ENCODE results near the gene TSPAN18.

Gene TSPAN18

GRCh38 chr11:44883277-44883676 is 156.5 kb downstream of the TSPAN18 start:
- no peaks in the 10 kb centered on the region for H3K9me3 Mint-ChIP-seq
- H3K27ac Mint-ChIP-seq, result no peak overlapping the region
- no peak for DNase-seq (ENCODE audit: low spot score in 2 of 2)
- no peaks in the 10 kb centered on the region for H3K36me3 Mint-ChIP-seq
- no peak overlapping the region for H3K4me3 Mint-ChIP-seq
- ATAC-seq, result peak; percentile 81
- H3K4me1 Mint-ChIP-seq, result peaks cover 26% of the 10 kb centered on the region

- ATAC-seq (no peak), DNase-seq (ENCODE audit: low spot score in 2 of 2) (no peak)
- no peak overlapping the region for H3K4me3 Mint-ChIP-seq
- H3K9me3 Mint-ChIP-seq, result no peaks in the 10 kb centered on the region
- peaks cover 26% of the 10 kb centered on the region for H3K4me1 Mint-ChIP-seq
- no peak overlapping the region for H3K27ac Mint-ChIP-seq
- no peaks in the 10 kb centered on the region for H3K36me3 Mint-ChIP-seq
Observed at GRCh38 chr11:44884056-44884455, 157.3 kb downstream of the TSPAN18 start.

- DNase-seq (ENCODE audit: low spot score in 2 of 2) (no peak), ATAC-seq (no peak)
- Mint-ChIP-seq H3K4me1 (peaks cover 26% of the 10 kb centered on the region), H3K9me3 (no peaks in the 10 kb centered on the region), H3K27ac (no peak overlapping the region), H3K36me3 (no peaks in the 10 kb centered on the region), H3K4me3 (no peak overlapping the region)
Observed at GRCh38 chr11:44885065-44885810, 158.5 kb downstream of the TSPAN18 start.

- Mint-ChIP-seq H3K4me1 (peaks cover 26% of the 10 kb centered on the region), H3K9me3 (no peaks in the 10 kb centered on the region), H3K4me3 (no peak overlapping the region), H3K36me3 (no peaks in the 10 kb centered on the region), H3K27ac (no peak overlapping the region)
- no peak for ATAC-seq
- DNase-seq (ENCODE audit: low spot score in 2 of 2), result no peak
Observed at GRCh38 chr11:44885919-44886789, 159.4 kb downstream of the TSPAN18 start.

GRCh38 chr11:44886790-44887140 is 160.0 kb downstream of the TSPAN18 start:
- no peaks in the 10 kb centered on the region for H3K36me3 Mint-ChIP-seq
- H3K4me1 Mint-ChIP-seq, result peaks cover 31% of the 10 kb centered on the region
- no peak overlapping the region for H3K27ac Mint-ChIP-seq
- no peak for DNase-seq (ENCODE audit: low spot score in 2 of 2)
- no peaks in the 10 kb centered on the region for H3K9me3 Mint-ChIP-seq
- no peak for ATAC-seq
- H3K4me3 Mint-ChIP-seq, result no peak overlapping the region

- Mint-ChIP-seq H3K9me3 (no peaks in the 10 kb centered on the region), H3K36me3 (no peaks in the 10 kb centered on the region), H3K27ac (no peak overlapping the region), H3K4me1 (peaks cover 30% of the 10 kb centered on the region), H3K4me3 (no peak overlapping the region)
- no peak for DNase-seq (ENCODE audit: low spot score in 2 of 2)
- no peak for ATAC-seq
Observed at GRCh38 chr11:44887636-44888035, 160.9 kb downstream of the TSPAN18 start.

GRCh38 chr11:44889266-44889665 is 162.5 kb downstream of the TSPAN18 start:
- H3K36me3 Mint-ChIP-seq, result no peaks in the 10 kb centered on the region
- no peaks in the 10 kb centered on the region for H3K9me3 Mint-ChIP-seq
- DNase-seq (ENCODE audit: low spot score in 2 of 2), result no peak
- H3K27ac Mint-ChIP-seq, result no peak overlapping the region
- ATAC-seq, result no peak
- H3K4me3 Mint-ChIP-seq, result no peak overlapping the region
- H3K4me1 Mint-ChIP-seq, result peaks cover 14% of the 10 kb centered on the region

GRCh38 chr11:44892843-44893242 is 166.1 kb downstream of the TSPAN18 start:
- Mint-ChIP-seq H3K4me1 (peaks cover 12% of the 10 kb centered on the region), H3K36me3 (no peaks in the 10 kb centered on the region), H3K9me3 (no peaks in the 10 kb centered on the region), H3K27ac (no peak overlapping the region), H3K4me3 (no peak overlapping the region)
- DNase-seq (ENCODE audit: low spot score in 2 of 2) (no peak), ATAC-seq (no peak)

- peaks cover 12% of the 10 kb centered on the region for H3K4me1 Mint-ChIP-seq
- no peak overlapping the region for H3K27ac Mint-ChIP-seq
- DNase-seq (ENCODE audit: low spot score in 2 of 2) (no peak), ATAC-seq (no peak)
- no peak overlapping the region for H3K4me3 Mint-ChIP-seq
- no peaks in the 10 kb centered on the region for H3K36me3 Mint-ChIP-seq
- no peaks in the 10 kb centered on the region for H3K9me3 Mint-ChIP-seq
Observed at GRCh38 chr11:44893308-44893822, 166.6 kb downstream of the TSPAN18 start.

GRCh38 chr11:44893846-44894617 is 167.3 kb downstream of the TSPAN18 start:
- Mint-ChIP-seq H3K36me3 (no peaks in the 10 kb centered on the region), H3K4me1 (peaks cover 12% of the 10 kb centered on the region), H3K9me3 (no peaks in the 10 kb centered on the region), H3K4me3 (no peak overlapping the region), H3K27ac (no peak overlapping the region)
- DNase-seq (ENCODE audit: low spot score in 2 of 2) (peak; percentile 62 to 78), ATAC-seq (peak; percentile 82)

- DNase-seq (ENCODE audit: low spot score in 2 of 2), result peak in 1 of 2 donors; percentile 71
Observed at GRCh38 chr11:44899959-44900358, 173.2 kb downstream of the TSPAN18 start.

GRCh38 chr11:44901120-44901633 is 174.4 kb downstream of the TSPAN18 start:
- Mint-ChIP-seq H3K27ac (no peak overlapping the region), H3K4me1 (no peaks in the 10 kb centered on the region), H3K9me3 (no peaks in the 10 kb centered on the region), H3K4me3 (no peak overlapping the region), H3K36me3 (no peaks in the 10 kb centered on the region)
- DNase-seq (ENCODE audit: low spot score in 2 of 2), result no peak
- ATAC-seq, result no peak

More at GRCh38 chr11:44899959-44900358, 173.2 kb downstream of the TSPAN18 start:
- Mint-ChIP-seq H3K4me3 (no peak overlapping the region), H3K9me3 (no peaks in the 10 kb centered on the region), H3K4me1 (no peaks in the 10 kb centered on the region), H3K27ac (no peak overlapping the region), H3K36me3 (no peaks in the 10 kb centered on the region)
- ATAC-seq, result peak; percentile 75

- ATAC-seq (no peak), DNase-seq (ENCODE audit: low spot score in 2 of 2) (no peak)
- Mint-ChIP-seq H3K4me3 (no peak overlapping the region), H3K27ac (no peak overlapping the region), H3K9me3 (no peaks in the 10 kb centered on the region), H3K36me3 (no peaks in the 10 kb centered on the region), H3K4me1 (no peaks in the 10 kb centered on the region)
Observed at GRCh38 chr11:44901786-44902185, 175.0 kb downstream of the TSPAN18 start.

- H3K4me1 Mint-ChIP-seq, result no peaks in the 10 kb centered on the region
- no peaks in the 10 kb centered on the region for H3K9me3 Mint-ChIP-seq
- peak overlapping the region; percentile 77 for H3K27ac Mint-ChIP-seq
- DNase-seq (ENCODE audit: low spot score in 2 of 2), result no peak
- ATAC-seq, result no peak
- H3K4me3 Mint-ChIP-seq, result no peak overlapping the region
- H3K36me3 Mint-ChIP-seq, result no peaks in the 10 kb centered on the region
Observed at GRCh38 chr11:44903035-44903434, 176.3 kb downstream of the TSPAN18 start.

GRCh38 chr11:44903518-44903917 is 176.8 kb downstream of the TSPAN18 start:
- no peak for DNase-seq (ENCODE audit: low spot score in 2 of 2)
- peak overlapping the region; percentile 77 for H3K27ac Mint-ChIP-seq
- H3K4me1 Mint-ChIP-seq, result no peaks in the 10 kb centered on the region
- no peaks in the 10 kb centered on the region for H3K36me3 Mint-ChIP-seq
- H3K9me3 Mint-ChIP-seq, result no peaks in the 10 kb centered on the region
- ATAC-seq, result no peak
- H3K4me3 Mint-ChIP-seq, result no peak overlapping the region
